Caco-2 (cell line): ENCODE measurements around the gene TSPAN17. TPM values are rescaled to one million over a fixed set of nuclear protein-coding genes. Genes with fewer than 3 reads are reported as not detected.

Source experiments
- BruUV-seq: library from RNA; stranded (reverse); fragments of 400-500 nt; replicated peaks from 2 replicates; lab custom pipeline; 2021; lab: Mats Ljungman, UMichigan
- CTCF ChIA-PET: fragments of 300-600 bp; sonication (Branson Sonifier 250); formaldehyde crosslinking; loops from one replicate; lab custom pipeline; 2022; ENCODE audit warnings: antibody characterized with exemption; lab: Charles Lee
- POLR2A ChIA-PET: fragments of 300-600 bp; sonication (Branson Sonifier 250); formaldehyde crosslinking; loops from one replicate; lab custom pipeline; 2022; ENCODE audit warnings: antibody characterized with exemption; lab: Charles Lee
- DNase-seq, 2 experiments: peaks; one replicate each; pipeline versions ENCODE4 v3.0.0 to v3.0.0-alpha.2; 2020 to 2022
- H3K27me3 ChIP-seq: replicated peaks from 2 replicates; pipeline ENCODE4 v1.6.0; 2011; ENCODE audit warnings: low read length; ENCODE audit not compliant: control insufficient read depth, insufficient read depth
- H3K36me3 ChIP-seq: 2 replicates; pipeline ENCODE4 v1.5.1; 2011; ENCODE audit warnings: low read length; ENCODE audit not compliant: control insufficient read depth, insufficient read depth
- H3K4me1 ChIP-seq: fragments of 250-450 bp; sonication (Bioruptor Pico); 2 replicates; pipeline ENCODE4 v1.5.1; 2020; ENCODE audit warnings: mild to moderate bottlenecking
- H3K4me3 ChIP-seq: 2 replicates; pipeline ENCODE4 v1.5.1; 2011; ENCODE audit warnings: low read depth, mild to moderate bottlenecking, control low read depth, low read length
- H3K9me3 ChIP-seq: fragments of 250-450 bp; sonication (Bioruptor Pico); 2 replicates; pipeline ENCODE4 v1.5.1; 2020; ENCODE audit warnings: mild to moderate bottlenecking, moderate library complexity
- H3K27ac Mint-ChIP-seq: one replicate; pipeline ENCODE4 v1.8.0; 2022; ENCODE audit warnings: mixed read lengths; ENCODE audit not compliant: unreplicated experiment
- H3K27me3 Mint-ChIP-seq: one replicate; pipeline ENCODE4 v1.8.0; 2022; ENCODE audit warnings: mixed read lengths; ENCODE audit not compliant: insufficient read depth, unreplicated experiment
- H3K36me3 Mint-ChIP-seq: one replicate; pipeline ENCODE4 v1.8.0; 2022; ENCODE audit warnings: mild to moderate bottlenecking, mixed read lengths; ENCODE audit not compliant: insufficient read depth, unreplicated experiment
- H3K4me1 Mint-ChIP-seq: one replicate; pipeline ENCODE4 v1.8.0; 2022; ENCODE audit warnings: low read depth, mixed read lengths; ENCODE audit not compliant: unreplicated experiment
- H3K4me3 Mint-ChIP-seq: one replicate; pipeline ENCODE4 v1.8.0; 2022; ENCODE audit warnings: mild to moderate bottlenecking, moderate library complexity, mixed read lengths; ENCODE audit not compliant: unreplicated experiment
- H3K9me3 Mint-ChIP-seq: one replicate; pipeline ENCODE4 v1.8.0; 2022; ENCODE audit warnings: mixed read lengths; ENCODE audit not compliant: unreplicated experiment
- intact Hi-C: fragments of 100-400 bp; cut with micrococcal nuclease; formaldehyde crosslinking; loops from one replicate; pipeline ENCODE4 v1.10.0; 2022; ENCODE audit not compliant: unreplicated experiment
- total RNA-seq: library from RNA; stranded (reverse); gene quantifications from 2 replicates; pipeline ENCODE4 v1.2.3, GENCODE V29; 2022
- TF ChIP-seq, protein P1 (sequence below), 2 experiments: fragments of 200-600 bp in 1 of 2; IDR thresholded peaks; 1 replicate in 1 of 2; 2 replicates in 1 of 2; pipeline versions ENCODE4 v1.5.1 to v1.8.0; 2011 to 2022; ENCODE audit warnings: antibody characterized with exemption in 1 of 2, control low read depth in 1 of 2, inconsistent platforms in 1 of 2, low read depth in 1 of 2, low read length in 1 of 2, mild to moderate bottlenecking in 1 of 2, moderate library complexity in 1 of 2; ENCODE audit not compliant: insufficient read depth in 1 of 2, severe bottlenecking in 1 of 2, unreplicated experiment in 1 of 2

TSPAN17 gene
- total RNA-seq, 1 experiment from 2014 or later: 20.5 TPM

GRCh38 chr5:176608142-176608705, 39.1 kb upstream of the TSPAN17 start:
- H3K36me3 ChIP-seq: no peaks in the 10 kb centered on the region
- Mint-ChIP-seq H3K9me3 (no peaks in the 10 kb centered on the region), H3K36me3 (peaks cover 9% of the 10 kb centered on the region), H3K27me3 (peaks cover 5% of the 10 kb centered on the region), H3K4me1 (peaks cover 11% of the 10 kb centered on the region), H3K4me3 (no peak overlapping the region), H3K27ac (no peak overlapping the region)
- H3K9me3 ChIP-seq: no peaks in the 10 kb centered on the region
- POLR2A ChIA-PET: no interaction called here
- BruUV-seq: no TSS peak
- no peak for DNase-seq
- intact Hi-C loops: no loop called here
- 0 out of 2 replicates have a peak, but pooled peaks cover 8% of the 10 kb centered on the region for H3K4me1 ChIP-seq
- TF ChIP-seq, protein P1, sequence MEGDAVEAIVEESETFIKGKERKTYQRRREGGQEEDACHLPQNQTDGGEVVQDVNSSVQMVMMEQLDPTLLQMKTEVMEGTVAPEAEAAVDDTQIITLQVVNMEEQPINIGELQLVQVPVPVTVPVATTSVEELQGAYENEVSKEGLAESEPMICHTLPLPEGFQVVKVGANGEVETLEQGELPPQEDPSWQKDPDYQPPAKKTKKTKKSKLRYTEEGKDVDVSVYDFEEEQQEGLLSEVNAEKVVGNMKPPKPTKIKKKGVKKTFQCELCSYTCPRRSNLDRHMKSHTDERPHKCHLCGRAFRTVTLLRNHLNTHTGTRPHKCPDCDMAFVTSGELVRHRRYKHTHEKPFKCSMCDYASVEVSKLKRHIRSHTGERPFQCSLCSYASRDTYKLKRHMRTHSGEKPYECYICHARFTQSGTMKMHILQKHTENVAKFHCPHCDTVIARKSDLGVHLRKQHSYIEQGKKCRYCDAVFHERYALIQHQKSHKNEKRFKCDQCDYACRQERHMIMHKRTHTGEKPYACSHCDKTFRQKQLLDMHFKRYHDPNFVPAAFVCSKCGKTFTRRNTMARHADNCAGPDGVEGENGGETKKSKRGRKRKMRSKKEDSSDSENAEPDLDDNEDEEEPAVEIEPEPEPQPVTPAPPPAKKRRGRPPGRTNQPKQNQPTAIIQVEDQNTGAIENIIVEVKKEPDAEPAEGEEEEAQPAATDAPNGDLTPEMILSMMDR (IDR thresholded peaks at IDR 0.05; ENCODE audit: insufficient read depth in 1 of 2, low read depth in 1 of 2, low read length in 1 of 2, severe bottlenecking in 1 of 2, unreplicated experiment in 1 of 2): no peak
- H3K27me3 ChIP-seq: no peaks in the 10 kb centered on the region
- CTCF ChIA-PET: no interaction called here
- no peak overlapping the region for H3K4me3 ChIP-seq

DNA sequence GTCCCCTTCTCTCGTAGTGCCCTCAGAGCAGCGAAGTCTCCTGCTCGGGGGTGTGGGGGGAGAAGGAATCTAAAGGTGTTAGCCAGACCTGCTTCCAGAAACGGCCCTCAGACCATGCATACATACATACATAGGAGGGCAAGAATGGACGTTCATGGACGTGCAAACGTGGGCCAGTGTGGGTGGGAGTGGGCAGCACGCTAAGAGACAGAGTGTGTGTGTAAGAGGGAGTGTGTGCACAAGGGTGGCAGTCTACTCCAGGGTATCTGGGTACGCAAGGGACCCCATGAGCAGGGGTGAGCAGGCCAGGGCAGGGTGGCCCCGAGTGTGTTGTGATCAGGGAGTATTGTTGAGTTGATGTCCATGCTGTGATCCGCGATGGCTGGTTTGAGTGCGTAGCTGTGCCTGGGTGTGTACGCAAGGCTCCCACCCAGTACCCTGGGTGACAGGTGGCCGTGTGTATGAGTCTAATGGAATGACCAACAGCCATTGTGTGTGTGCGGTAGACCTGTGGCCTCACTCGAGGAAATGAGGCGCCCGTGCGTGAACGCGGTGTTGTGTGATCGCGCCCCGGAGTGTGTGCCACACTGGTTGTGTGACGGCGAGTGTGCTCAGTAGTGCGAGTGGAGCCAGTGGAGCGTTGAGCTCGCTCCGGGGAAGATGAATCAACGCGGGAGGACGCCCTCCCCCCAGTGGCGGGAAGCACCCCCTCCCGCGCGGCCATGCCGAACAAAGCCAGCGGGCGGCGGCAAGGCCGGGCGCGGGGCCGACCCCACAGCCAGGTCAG, 38.2 kb upstream of the TSPAN17 start:
- no TSS peak for BruUV-seq
- peaks cover 8% of the 10 kb centered on the region for H3K4me1 Mint-ChIP-seq
- no peak for DNase-seq
- Histone ChIP-seq H3K9me3 (no peaks in the 10 kb centered on the region), H3K4me1 (0 out of 2 replicates have a peak, but pooled peaks cover 6% of the 10 kb centered on the region), H3K27me3 (no peaks in the 10 kb centered on the region), H3K4me3 (peak overlapping the region; percentile 60), H3K36me3 (no peaks in the 10 kb centered on the region)
- ChIA-PET POLR2A (no interaction called here), CTCF (no interaction called here)
- no peaks in the 10 kb centered on the region for H3K9me3 Mint-ChIP-seq
- intact Hi-C loops: no loop called here
- peaks cover 7% of the 10 kb centered on the region for H3K27me3 Mint-ChIP-seq
- TF ChIP-seq, protein P1 (IDR thresholded peaks at IDR 0.05; ENCODE audit: insufficient read depth in 1 of 2, low read depth in 1 of 2, low read length in 1 of 2, severe bottlenecking in 1 of 2, unreplicated experiment in 1 of 2): no peak
- peaks cover 9% of the 10 kb centered on the region for H3K36me3 Mint-ChIP-seq
- H3K4me3 Mint-ChIP-seq: peak overlapping the region; percentile 83
- no peak overlapping the region for H3K27ac Mint-ChIP-seq

DNA sequence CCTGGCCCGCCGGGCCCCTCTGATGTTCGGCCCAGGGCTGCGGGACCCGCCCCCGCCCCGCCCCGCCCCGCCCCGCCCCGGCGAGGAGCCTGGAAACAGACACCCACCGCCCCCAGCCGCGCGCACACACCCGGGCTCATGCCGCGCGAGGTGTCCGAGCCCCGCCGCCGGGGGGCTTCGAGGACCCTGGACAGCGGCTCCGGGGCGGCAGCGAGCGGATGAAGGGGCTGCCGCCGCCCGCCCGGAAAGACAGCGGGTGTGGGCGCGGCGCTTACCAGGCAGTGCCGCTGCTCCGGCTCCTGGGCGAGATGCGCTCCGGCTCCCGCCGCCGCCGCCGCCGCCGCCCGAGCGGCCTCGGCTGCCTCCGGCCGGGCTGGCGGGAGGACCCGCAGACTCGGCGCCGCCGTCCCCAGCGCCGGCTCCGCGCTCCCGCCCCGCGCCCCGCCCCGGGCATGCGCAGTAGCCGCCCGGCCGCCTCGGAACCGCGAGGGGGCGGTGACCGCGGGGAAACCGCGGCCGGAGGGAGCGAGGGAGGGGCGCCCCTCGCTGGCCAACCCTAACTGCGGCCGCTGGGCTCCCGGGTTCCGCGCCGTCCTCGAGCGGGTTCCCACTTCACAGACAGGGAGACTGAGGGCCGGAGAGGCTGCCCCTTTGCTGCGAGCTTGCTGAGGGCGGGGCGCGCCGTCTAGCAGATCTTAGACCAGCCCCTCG, 37.4 kb upstream of the TSPAN17 start, which contains the start of gene GPRIN1:
TSS of gene GPRIN1 (minus strand) at position 433 of the 711 bp plus-strand sequence. CDS start 10,322 bp downstream, outside the sequence.
- Histone ChIP-seq H3K9me3 (no peaks in the 10 kb centered on the region), H3K4me3 (peak within 1 kb of the TSS; percentile 60), H3K27me3 (no peaks in the 10 kb centered on the region), H3K36me3 (no peaks in the 10 kb centered on the region), H3K4me1 (0 out of 2 replicates have a peak, but pooled peaks cover 6% of the 10 kb centered on the region)
- Mint-ChIP-seq H3K27ac (no peak within 1 kb of the TSS), H3K4me1 (peaks cover 8% of the 10 kb centered on the region), H3K4me3 (peak within 1 kb of the TSS; percentile 83), H3K9me3 (no peaks in the 10 kb centered on the region), H3K36me3 (peaks cover 9% of the 10 kb centered on the region), H3K27me3 (peaks cover 10% of the 10 kb centered on the region)
- ChIA-PET POLR2A (no interaction called here), CTCF (no interaction called here)
- no TSS peak for BruUV-seq
- TF ChIP-seq, protein P1 (IDR thresholded peaks at IDR 0.05; ENCODE audit: insufficient read depth in 1 of 2, low read depth in 1 of 2, low read length in 1 of 2, severe bottlenecking in 1 of 2, unreplicated experiment in 1 of 2): peak in 1 of 2 experiments; percentile 21
- intact Hi-C loops: no loop called here
- DNase-seq: peak in 1 of 2 experiments; percentile 88
